Measurements from ENCODE around the gene EXPH5.
"Not testable (repeated sequence)": the region's sequence is repeated elsewhere in the genome, so short reads cannot be mapped to it uniquely, and the experiment has no call there.

The EXPH5 gene, protein sequence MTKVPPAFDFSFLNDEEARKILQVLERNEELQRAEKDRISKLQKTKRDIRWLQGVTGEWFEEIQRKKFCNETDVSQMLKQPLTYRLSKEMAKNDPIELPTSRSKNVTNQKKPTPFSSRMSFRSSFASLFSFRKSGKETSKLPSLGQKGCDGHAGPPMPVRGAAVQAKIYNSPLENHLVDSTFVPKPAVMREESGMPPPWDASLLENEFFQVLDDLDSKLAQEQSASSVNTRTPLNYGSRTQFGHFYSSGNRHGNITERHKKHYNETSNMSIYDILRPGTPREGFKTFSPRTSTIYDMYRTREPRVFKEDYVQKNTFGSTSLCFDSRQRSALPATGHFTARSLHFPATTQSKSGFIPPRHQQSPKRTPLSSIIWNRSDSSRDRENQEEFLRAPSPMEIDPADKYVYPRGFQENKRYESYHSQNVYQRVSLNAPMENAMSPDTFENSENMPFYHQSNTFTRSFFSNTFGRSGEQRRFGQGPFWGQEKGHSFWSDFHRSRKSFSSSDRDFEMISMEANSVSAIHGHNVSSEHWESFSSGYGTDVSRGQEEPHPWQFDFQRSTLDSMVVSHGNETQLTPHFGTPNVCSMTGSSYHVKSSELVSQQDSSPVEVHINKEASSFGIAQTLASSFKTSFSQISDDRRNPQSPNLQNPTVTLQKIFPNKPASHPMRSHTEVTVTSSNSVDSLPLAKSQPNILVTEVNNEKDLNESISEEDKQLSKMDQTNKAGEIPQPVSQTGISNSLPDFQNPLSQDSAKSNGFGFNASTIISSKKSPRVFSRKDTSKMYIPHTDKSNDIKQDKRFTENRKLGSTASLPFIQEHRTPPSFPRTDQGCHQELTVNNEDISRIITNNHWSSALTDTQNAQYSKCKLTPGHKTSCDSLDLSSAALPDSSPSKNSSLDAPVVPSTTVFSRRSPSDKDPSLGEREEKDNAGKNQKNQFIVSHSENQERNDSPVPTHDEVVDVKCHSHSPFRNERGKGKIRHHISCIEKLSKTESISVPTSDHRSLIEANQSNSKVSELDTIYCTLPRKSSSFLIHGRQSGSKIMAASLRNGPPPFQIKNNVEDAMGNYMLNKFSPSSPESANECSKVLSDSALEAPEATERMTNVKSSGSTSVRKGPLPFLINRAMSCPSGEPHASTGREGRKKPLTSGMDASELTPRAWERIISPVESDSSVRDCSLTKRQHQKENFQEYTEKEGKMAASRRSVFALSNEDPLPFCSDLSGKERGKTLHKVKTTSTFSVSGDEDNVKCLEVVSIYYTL (N-terminal part only)

DNA sequence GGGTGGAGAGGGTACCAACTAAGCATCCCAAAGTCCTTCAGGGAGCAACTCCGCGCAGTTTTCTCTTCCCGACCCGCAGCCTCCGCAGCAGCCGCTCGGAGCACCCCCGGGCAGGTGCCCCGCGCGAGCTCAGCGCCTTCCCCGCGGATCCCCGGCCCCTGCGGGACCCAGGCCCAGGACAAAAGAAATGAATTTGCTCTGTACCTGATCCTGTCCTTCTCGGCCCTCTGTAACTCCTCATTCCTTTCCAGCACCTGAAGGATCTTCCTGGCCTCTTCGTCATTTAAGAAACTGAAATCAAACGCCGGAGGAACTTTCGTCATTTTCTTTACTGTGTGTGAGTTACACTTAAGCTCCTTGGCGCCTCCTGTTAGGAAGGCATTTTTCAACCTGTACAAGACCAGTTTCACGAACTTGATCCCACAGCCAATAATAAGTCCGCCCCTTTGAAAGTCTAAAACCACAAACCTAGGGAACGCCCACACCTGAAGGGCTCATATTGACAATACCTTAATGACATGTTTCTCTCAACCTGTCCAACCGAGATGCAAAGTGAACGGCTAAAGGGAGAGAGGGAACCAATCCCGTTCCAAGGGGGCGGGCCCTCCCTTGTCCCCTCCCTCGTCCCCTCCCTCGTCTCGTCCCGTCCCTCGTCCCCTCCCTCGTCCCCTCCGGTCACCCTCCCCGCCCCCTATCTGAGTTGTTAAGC is at the start of gene EXPH5:
EXPH5 (minus strand) TSS at position 555 of the 709 bp plus-strand sequence; CDS start at position 323, 232 bp downstream.
- peak within 1 kb of the TSS; percentile 60 for H3K4me3 ChIP-seq (replicated peaks; ENCODE audit: low read depth, low read length)
- TF ChIP-seq CTCF (IDR thresholded peaks at IDR 0.05; ENCODE audit: low read length, missing control alignments), result no peak
- peak; percentile 35 for DNase-seq (ENCODE audit: low read depth)

- not testable (repeated sequence) for H3K4me3 ChIP-seq (replicated peaks; ENCODE audit: low read depth, low read length); DNase-seq (ENCODE audit: low read depth)
Measured at GRCh38 chr11:108641752-108642151, 48.2 kb upstream of the EXPH5 start.

GRCh38 chr11:108639146-108639545 is 45.6 kb upstream of the EXPH5 start:
- TF ChIP-seq CTCF (IDR thresholded peaks at IDR 0.05; ENCODE audit: low read length, missing control alignments), result no peak
- DNase-seq (ENCODE audit: low read depth), result no peak
- no peak overlapping the region for H3K4me3 ChIP-seq (replicated peaks; ENCODE audit: low read depth, low read length)

DNA sequence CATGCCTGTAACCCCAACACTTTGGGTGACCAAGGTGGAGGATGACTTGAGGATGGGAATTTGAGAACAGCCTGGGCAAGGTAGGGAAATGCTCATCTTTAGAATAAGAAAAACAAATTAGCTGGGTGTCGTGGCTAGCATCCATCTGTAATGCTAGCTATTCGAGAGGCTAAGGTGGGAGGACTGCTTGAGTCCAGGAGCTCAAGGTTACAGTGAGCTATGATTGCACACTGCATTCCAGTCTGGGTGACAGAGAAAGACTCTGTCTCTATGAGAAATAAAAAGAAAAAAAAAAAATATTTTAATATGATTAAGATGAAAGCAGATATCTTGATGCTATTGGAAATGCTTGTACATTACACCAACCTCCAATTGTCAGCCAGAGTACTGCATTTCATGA is 42.7 kb upstream of the EXPH5 start:
- no peak for TF ChIP-seq CTCF (IDR thresholded peaks at IDR 0.05; ENCODE audit: low read length, missing control alignments)
- H3K4me3 ChIP-seq (replicated peaks; ENCODE audit: low read depth, low read length), result no peak overlapping the region
- no peak for DNase-seq (ENCODE audit: low read depth)

- no peak for DNase-seq (ENCODE audit: low read depth)
- H3K4me3 ChIP-seq (replicated peaks; ENCODE audit: low read depth, low read length), result no peak overlapping the region
- TF ChIP-seq CTCF (IDR thresholded peaks at IDR 0.05; ENCODE audit: low read length, missing control alignments), result no peak
Measured at GRCh38 chr11:108635106-108635505, 41.5 kb upstream of the EXPH5 start.

DNA sequence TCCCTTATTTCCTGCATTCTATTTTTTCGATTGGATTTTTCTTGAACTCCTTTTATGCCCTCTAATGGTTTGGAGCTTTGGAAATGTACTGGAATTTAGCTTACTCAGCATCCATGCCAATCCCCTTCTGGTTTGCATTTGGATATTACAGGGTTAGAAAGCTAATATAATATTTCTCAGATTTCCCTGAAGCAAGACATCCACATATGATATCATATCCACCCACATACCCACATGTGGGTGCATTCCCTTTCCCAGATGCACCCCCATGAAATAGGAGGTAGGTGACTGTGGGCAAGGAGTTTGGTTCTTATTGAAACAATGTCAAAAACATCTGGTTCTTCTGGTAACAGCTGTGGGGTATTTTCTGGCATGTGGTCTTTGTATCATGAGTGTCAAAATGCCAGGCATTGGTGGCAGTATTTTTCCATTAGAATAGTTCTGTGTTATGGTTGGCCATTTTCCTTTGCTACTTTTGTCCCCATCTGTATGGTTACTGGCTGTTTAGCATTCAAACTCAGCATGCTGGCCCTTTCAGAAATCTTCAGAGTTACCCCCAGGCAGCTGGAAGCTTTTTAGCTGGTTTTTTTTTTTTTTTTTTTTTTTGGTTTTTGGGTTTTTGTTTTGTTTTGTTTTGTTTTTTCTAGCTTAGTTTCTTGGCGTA is 38.6 kb upstream of the EXPH5 start:
- no peak for DNase-seq (ENCODE audit: low read depth)
- no peak overlapping the region for H3K4me3 ChIP-seq (replicated peaks; ENCODE audit: low read depth, low read length)
- TF ChIP-seq CTCF (IDR thresholded peaks at IDR 0.05; ENCODE audit: low read length, missing control alignments), result no peak

Measured in fibroblast of pulmonary artery (primary cell).